WTC11 (cell line): ENCODE results near the gene BAIAP2L1. TPM values are rescaled to one million over a fixed set of nuclear protein-coding genes. Genes with fewer than 3 reads are reported as not detected.

Experiments
- ATAC-seq: fragments of 200-7000 bp; cut with Tn5 transposase; 2 replicates; pipeline ENCODE4 v1.10.0; 2021; ENCODE audit warnings: mild to moderate bottlenecking, moderate library complexity
- CTCF ChIA-PET: fragments of 300-600 bp; sonication (Branson Sonifier 250); formaldehyde crosslinking; loops from one replicate; lab custom pipeline; 2021; ENCODE audit warnings: antibody characterized with exemption; lab: Charles Lee
- POLR2A ChIA-PET: fragments of 350-600 bp; sonication (Branson Sonifier 250); formaldehyde crosslinking; loops from one replicate; lab custom pipeline; 2021; ENCODE audit warnings: antibody characterized with exemption; lab: Charles Lee
- DNase-seq: peaks from one replicate; pipeline ENCODE4 v3.0.0; 2021; ENCODE audit warnings: low spot score
- H3K27ac Mint-ChIP-seq: 2 replicates; pipeline ENCODE4 v1.8.0; 2021; ENCODE audit warnings: mixed read lengths
- H3K27me3 Mint-ChIP-seq: 2 replicates; pipeline ENCODE4 v1.8.0; 2021; ENCODE audit warnings: low read depth, mild to moderate bottlenecking, moderate library complexity, mixed read lengths
- H3K36me3 Mint-ChIP-seq: 2 replicates; pipeline ENCODE4 v1.8.0; 2021; ENCODE audit warnings: mixed read lengths
- H3K4me1 Mint-ChIP-seq: 2 replicates; pipeline ENCODE4 v1.8.0; 2022; ENCODE audit warnings: mixed read lengths
- H3K4me3 Mint-ChIP-seq: 2 replicates; pipeline ENCODE4 v1.8.0; 2021; ENCODE audit warnings: mild to moderate bottlenecking, moderate library complexity, mixed read lengths
- H3K9me3 Mint-ChIP-seq: 2 replicates; pipeline ENCODE4 v1.8.0; 2021; ENCODE audit warnings: mixed read lengths
- ESRRA ChIP-seq: sonication (generic); formaldehyde crosslinking; IDR thresholded peaks from 2 replicates; pipeline ENCODE4 v1.8.1; 2022; ENCODE audit warnings: mild to moderate bottlenecking, missing genetic modification reagents, borderline replicate concordance
- FOXP1 ChIP-seq: sonication (generic); formaldehyde crosslinking; IDR thresholded peaks from 2 replicates; pipeline ENCODE4 v1.8.0; 2022; ENCODE audit warnings: missing genetic modification reagents, mild to moderate bottlenecking, moderate library complexity, borderline replicate concordance
- GRHL2 ChIP-seq: fragments of 250-450 bp; sonication (Bioruptor Pico); IDR thresholded peaks from 2 replicates; pipeline ENCODE4 v1.8.0; 2022; ENCODE audit warnings: mild to moderate bottlenecking, moderate library complexity; ENCODE audit not compliant: insufficient replicate concordance, severe bottlenecking
- IRF2 ChIP-seq: sonication (generic); formaldehyde crosslinking; IDR thresholded peaks from 2 replicates; pipeline ENCODE4 v1.8.0; 2022; ENCODE audit warnings: low read depth, missing genetic modification reagents, borderline replicate concordance
- MYBL2 ChIP-seq: sonication (generic); formaldehyde crosslinking; IDR thresholded peaks from 2 replicates; pipeline ENCODE4 v1.8.1; 2023; ENCODE audit warnings: mild to moderate bottlenecking, moderate library complexity, missing genetic modification reagents
- NFATC4 ChIP-seq: fragments of 250-450 bp; sonication (Bioruptor Pico); IDR thresholded peaks from 2 replicates; pipeline ENCODE4 v1.9.0; 2021; ENCODE audit warnings: mild to moderate bottlenecking
- NFE2L1 ChIP-seq: sonication (generic); formaldehyde crosslinking; IDR thresholded peaks from 2 replicates; pipeline ENCODE4 v1.8.1; 2023; ENCODE audit warnings: missing genetic modification reagents
- RELA ChIP-seq: sonication (generic); formaldehyde crosslinking; IDR thresholded peaks from 2 replicates; pipeline ENCODE4 v1.8.1; 2022; ENCODE audit warnings: missing genetic modification reagents, mild to moderate bottlenecking, borderline replicate concordance
- SMAD3 ChIP-seq: sonication (generic); formaldehyde crosslinking; IDR thresholded peaks from 2 replicates; pipeline ENCODE4 v1.8.0; 2022; ENCODE audit warnings: missing genetic modification reagents, mild to moderate bottlenecking, borderline replicate concordance
- SP1 ChIP-seq: sonication (generic); formaldehyde crosslinking; conservative IDR thresholded peaks from 2 replicates; pipeline ENCODE4 v1.8.1; 2022; ENCODE audit warnings: missing genetic modification reagents
- total RNA-seq: library from RNA; stranded (reverse); gene quantifications from 3 replicates; pipeline ENCODE4 v1.2.3, GENCODE V29; 2021
- TF ChIP-seq, protein P1 (sequence below): sonication (generic); formaldehyde crosslinking; IDR thresholded peaks from 2 replicates; pipeline ENCODE4 v1.8.1; 2023; ENCODE audit warnings: mild to moderate bottlenecking, moderate library complexity, missing genetic modification reagents
- TF ChIP-seq, protein P2 (sequence below): sonication (generic); formaldehyde crosslinking; IDR thresholded peaks from 2 replicates; pipeline ENCODE4 v1.8.0; 2023; ENCODE audit warnings: mild to moderate bottlenecking, missing genetic modification reagents
- TF ChIP-seq, protein P3 (sequence below): sonication (generic); formaldehyde crosslinking; IDR thresholded peaks from 2 replicates; pipeline ENCODE4 v1.8.1; 2023; ENCODE audit warnings: mild to moderate bottlenecking, missing genetic modification reagents, borderline replicate concordance
- TF ChIP-seq, protein P4 (sequence below): sonication (generic); formaldehyde crosslinking; IDR thresholded peaks from 2 replicates; pipeline ENCODE4 v1.8.1; 2022; ENCODE audit warnings: mild to moderate bottlenecking, missing genetic modification reagents, moderate library complexity, borderline replicate concordance
- TF ChIP-seq, protein P5 (sequence below): sonication (generic); formaldehyde crosslinking; IDR thresholded peaks from 2 replicates; pipeline ENCODE4 v1.8.0; 2023; ENCODE audit warnings: missing genetic modification reagents

BAIAP2L1 gene
- total RNA-seq, 1 experiment from 2014 or later, result 37.5 TPM

DNA sequence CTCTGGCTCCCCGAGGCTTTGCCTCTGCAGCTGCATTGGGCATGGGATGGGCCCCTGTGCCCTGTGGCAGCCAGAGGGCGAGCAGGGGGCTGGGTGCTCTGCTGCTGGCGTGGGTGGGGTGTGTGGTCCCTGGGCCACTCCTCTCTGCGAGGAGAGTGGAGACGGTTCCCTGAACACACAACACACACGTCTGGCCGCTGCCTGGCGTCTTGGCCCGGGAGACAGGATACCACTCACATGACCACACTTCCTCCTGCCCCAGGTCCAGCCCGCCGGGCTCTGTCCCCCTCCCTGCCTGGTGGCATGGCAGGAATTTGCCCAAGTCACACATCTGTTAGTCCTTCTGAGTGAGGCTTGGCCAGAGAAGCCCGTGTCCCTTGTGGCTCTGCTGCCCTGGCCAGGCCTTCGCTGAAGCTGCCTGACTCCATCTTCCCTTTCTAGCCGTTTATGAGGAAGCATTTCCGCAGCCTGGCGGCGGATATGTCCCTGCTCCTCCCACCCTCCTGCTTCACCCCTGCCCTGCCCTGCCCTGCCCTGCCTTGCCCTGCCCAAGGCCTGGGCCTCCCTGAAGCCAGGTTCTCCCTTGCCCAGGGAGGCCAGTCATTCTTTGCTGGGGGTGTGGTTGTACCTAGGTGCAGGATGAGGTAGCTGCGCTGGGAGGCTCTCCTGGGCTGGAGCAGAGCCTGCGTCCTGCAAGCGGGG is 116.4 kb downstream of the BAIAP2L1 start:
- H3K4me3 Mint-ChIP-seq, result no peak overlapping the region
- CTCF ChIA-PET, result no interaction called here
- POLR2A ChIA-PET, result no interaction called here
- peaks cover 5% of the 10 kb centered on the region; the same call in 1 of the 2 replicates for H3K36me3 Mint-ChIP-seq
- H3K27ac Mint-ChIP-seq, result no peak overlapping the region; the same call in 1 of the 2 replicates
- DNase-seq (no peak), ATAC-seq (no peak)
- H3K9me3 Mint-ChIP-seq, result no peaks in the 10 kb centered on the region
- H3K4me1 Mint-ChIP-seq, result peaks cover 38% of the 10 kb centered on the region
- TF ChIP-seq IRF2 (no peak), FOXP1 (CRISPR knock-in tag) (no peak), NFE2L1 (CRISPR knock-in tag) (no peak), ESRRA (CRISPR knock-in tag) (no peak), RELA (CRISPR knock-in tag) (no peak), NFATC4 (CRISPR knock-in tag) (no peak), MYBL2 (CRISPR knock-in tag) (no peak), SP1 (CRISPR knock-in tag) (no peak), GRHL2 (CRISPR knock-in tag) (no peak), SMAD3 (CRISPR knock-in tag) (no peak)
- TF ChIP-seq, protein P1, sequence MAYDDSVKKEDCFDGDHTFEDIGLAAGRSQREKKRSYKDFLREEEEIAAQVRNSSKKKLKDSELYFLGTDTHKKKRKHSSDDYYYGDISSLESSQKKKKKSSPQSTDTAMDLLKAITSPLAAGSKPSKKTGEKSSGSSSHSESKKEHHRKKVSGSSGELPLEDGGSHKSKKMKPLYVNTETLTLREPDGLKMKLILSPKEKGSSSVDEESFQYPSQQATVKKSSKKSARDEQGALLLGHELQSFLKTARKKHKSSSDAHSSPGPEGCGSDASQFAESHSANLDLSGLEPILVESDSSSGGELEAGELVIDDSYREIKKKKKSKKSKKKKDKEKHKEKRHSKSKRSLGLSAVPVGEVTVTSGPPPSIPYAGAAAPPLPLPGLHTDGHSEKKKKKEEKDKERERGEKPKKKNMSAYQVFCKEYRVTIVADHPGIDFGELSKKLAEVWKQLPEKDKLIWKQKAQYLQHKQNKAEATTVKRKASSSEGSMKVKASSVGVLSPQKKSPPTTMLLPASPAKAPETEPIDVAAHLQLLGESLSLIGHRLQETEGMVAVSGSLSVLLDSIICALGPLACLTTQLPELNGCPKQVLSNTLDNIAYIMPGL, result no peak
- TF ChIP-seq, protein P2, sequence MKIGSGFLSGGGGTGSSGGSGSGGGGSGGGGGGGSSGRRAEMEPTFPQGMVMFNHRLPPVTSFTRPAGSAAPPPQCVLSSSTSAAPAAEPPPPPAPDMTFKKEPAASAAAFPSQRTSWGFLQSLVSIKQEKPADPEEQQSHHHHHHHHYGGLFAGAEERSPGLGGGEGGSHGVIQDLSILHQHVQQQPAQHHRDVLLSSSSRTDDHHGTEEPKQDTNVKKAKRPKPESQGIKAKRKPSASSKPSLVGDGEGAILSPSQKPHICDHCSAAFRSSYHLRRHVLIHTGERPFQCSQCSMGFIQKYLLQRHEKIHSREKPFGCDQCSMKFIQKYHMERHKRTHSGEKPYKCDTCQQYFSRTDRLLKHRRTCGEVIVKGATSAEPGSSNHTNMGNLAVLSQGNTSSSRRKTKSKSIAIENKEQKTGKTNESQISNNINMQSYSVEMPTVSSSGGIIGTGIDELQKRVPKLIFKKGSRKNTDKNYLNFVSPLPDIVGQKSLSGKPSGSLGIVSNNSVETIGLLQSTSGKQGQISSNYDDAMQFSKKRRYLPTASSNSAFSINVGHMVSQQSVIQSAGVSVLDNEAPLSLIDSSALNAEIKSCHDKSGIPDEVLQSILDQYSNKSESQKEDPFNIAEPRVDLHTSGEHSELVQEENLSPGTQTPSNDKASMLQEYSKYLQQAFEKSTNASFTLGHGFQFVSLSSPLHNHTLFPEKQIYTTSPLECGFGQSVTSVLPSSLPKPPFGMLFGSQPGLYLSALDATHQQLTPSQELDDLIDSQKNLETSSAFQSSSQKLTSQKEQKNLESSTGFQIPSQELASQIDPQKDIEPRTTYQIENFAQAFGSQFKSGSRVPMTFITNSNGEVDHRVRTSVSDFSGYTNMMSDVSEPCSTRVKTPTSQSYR, result no peak
- TF ChIP-seq, protein P3, sequence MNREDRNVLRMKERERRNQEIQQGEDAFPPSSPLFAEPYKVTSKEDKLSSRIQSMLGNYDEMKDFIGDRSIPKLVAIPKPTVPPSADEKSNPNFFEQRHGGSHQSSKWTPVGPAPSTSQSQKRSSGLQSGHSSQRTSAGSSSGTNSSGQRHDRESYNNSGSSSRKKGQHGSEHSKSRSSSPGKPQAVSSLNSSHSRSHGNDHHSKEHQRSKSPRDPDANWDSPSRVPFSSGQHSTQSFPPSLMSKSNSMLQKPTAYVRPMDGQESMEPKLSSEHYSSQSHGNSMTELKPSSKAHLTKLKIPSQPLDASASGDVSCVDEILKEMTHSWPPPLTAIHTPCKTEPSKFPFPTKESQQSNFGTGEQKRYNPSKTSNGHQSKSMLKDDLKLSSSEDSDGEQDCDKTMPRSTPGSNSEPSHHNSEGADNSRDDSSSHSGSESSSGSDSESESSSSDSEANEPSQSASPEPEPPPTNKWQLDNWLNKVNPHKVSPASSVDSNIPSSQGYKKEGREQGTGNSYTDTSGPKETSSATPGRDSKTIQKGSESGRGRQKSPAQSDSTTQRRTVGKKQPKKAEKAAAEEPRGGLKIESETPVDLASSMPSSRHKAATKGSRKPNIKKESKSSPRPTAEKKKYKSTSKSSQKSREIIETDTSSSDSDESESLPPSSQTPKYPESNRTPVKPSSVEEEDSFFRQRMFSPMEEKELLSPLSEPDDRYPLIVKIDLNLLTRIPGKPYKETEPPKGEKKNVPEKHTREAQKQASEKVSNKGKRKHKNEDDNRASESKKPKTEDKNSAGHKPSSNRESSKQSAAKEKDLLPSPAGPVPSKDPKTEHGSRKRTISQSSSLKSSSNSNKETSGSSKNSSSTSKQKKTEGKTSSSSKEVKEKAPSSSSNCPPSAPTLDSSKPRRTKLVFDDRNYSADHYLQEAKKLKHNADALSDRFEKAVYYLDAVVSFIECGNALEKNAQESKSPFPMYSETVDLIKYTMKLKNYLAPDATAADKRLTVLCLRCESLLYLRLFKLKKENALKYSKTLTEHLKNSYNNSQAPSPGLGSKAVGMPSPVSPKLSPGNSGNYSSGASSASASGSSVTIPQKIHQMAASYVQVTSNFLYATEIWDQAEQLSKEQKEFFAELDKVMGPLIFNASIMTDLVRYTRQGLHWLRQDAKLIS (CRISPR knock-in tag), result no peak
- TF ChIP-seq, protein P4, sequence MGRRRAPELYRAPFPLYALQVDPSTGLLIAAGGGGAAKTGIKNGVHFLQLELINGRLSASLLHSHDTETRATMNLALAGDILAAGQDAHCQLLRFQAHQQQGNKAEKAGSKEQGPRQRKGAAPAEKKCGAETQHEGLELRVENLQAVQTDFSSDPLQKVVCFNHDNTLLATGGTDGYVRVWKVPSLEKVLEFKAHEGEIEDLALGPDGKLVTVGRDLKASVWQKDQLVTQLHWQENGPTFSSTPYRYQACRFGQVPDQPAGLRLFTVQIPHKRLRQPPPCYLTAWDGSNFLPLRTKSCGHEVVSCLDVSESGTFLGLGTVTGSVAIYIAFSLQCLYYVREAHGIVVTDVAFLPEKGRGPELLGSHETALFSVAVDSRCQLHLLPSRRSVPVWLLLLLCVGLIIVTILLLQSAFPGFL (CRISPR knock-in tag), result no peak
- TF ChIP-seq, protein P5, sequence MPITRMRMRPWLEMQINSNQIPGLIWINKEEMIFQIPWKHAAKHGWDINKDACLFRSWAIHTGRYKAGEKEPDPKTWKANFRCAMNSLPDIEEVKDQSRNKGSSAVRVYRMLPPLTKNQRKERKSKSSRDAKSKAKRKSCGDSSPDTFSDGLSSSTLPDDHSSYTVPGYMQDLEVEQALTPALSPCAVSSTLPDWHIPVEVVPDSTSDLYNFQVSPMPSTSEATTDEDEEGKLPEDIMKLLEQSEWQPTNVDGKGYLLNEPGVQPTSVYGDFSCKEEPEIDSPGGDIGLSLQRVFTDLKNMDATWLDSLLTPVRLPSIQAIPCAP, result no peak
- H3K27me3 Mint-ChIP-seq, result no peaks in the 10 kb centered on the region
